Stimulated activated CD8-positive, alpha-beta memory T cell treated with anti-CD3 and anti-CD28 coated beads, Interleukin-4, amount 100 ng/mL, for 4 hours (primary cell): ENCODE results near the gene GNAQ.
"Not testable (repeated sequence)": the region's sequence is repeated elsewhere in the genome, so short reads cannot be mapped to it uniquely, and the experiment has no call there.

ENCODE experiments used
- DNase-seq, 2 donors: peaks; one replicate each; pipeline ENCODE4 v3.0.0-alpha.2; 2020; ENCODE audit warnings: low read depth in 2 of 2, low spot score in 1 of 2

GNAQ gene

DNA sequence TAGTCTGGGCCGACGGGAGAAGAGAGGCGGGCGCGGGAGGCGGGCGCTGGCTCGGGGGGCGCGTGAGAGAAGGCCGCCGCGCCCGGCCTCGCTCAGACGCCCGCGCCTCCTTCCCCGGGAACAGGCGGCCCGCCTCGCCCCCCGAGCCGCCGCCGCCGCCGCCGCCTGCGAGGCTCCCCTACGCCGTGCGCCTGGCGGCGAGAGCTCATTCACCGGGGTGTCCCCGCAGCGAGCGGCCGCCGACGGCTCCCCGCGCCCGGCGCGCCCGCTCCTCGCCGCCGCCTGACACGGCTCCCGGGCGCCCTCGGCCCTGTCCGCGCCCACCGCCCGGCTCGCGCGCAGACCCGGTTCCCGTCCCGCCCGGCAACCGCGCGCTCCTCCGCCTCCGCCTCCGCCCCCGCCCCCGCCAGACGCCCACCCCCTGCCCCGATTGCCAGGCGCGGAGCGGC, at the start of gene GNAQ:
Gene GNAQ (minus strand): TSS at position 368 of the 449 bp plus-strand sequence. CDS start 576 bp downstream, outside the sequence.
- DNase-seq, result no peak

- DNase-seq, result no peak
These were observed 43.0 kb upstream of the GNAQ start for GRCh38 chr9:78074385-78075291.

GRCh38 chr9:78073722-78074121, 42.1 kb upstream of the GNAQ start:
- DNase-seq, result no peak

- DNase-seq, result no peak
These were observed 41.1 kb upstream of the GNAQ start for GRCh38 chr9:78072586-78073199.

DNA sequence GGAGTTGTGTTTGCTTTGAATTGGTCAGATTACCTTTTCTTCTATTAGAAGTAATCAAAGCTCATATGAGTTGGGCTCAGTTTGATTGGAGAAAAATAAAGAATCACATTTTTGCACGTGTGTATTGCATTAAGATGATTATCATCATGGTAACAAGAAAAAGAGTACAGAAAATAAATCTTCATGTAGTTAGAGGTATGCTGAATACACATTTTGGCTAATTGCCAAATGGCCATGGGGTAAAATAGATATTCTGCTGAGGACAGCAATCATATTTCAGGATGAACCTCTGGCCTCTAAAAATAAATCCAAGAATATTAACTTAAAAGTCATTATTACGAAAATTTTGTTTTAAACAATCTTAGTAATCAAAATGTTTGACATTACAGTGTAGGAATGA, 38.9 kb upstream of the GNAQ start:
- no peak for DNase-seq

GRCh38 chr9:78064075-78064474, 32.5 kb upstream of the GNAQ start:
- no peak for DNase-seq

GRCh38 chr9:78062710-78063109, 31.1 kb upstream of the GNAQ start:
- DNase-seq, result no peak

DNA sequence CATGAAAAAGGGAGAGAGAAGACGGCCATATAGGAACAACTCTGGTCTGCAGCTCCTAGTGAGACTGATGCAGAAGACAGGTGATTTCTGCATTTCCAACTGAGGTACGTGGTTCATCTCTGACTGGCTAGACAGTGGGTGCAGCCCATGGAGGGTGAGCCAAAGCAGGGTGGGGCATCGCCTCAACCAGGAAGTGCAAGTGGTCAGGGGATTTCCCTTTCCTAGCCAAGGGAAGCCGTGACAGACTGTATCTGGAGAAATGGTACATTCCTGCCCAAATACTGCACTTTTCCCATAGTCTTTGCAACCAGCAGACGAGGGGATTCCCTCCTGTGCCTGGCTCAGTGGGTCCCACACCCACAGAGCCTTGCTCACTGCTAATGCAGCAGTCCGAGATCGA, 22.6 kb upstream of the GNAQ start:
- not testable (repeated sequence) for DNase-seq

- no peak for DNase-seq
These were observed 22.0 kb upstream of the GNAQ start for GRCh38 chr9:78053627-78054026.

- DNase-seq, result no peak
These were observed 18.8 kb upstream of the GNAQ start for GRCh38 chr9:78050421-78050820.

GRCh38 chr9:78049484-78049883, 17.9 kb upstream of the GNAQ start:
- no peak for DNase-seq

DNA sequence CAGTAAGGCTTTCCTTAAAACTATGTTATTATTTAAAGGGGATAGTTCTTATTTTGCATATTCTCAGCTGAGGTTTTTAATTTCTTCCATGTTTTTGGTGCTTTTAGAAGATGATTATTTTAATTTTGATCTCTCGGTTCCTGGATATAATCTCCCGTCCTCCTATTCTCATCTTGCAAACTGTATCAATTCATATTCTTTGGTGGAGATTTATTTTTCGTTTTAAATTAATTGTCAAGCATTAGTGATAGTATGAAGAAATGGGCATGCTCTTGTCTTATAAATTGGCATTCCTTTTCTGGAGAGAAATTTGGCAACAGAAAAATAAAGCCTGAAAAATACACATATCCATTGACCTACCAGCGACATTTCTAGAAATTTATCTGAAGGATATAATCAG, 15.5 kb upstream of the GNAQ start:
- DNase-seq, result no peak

DNA sequence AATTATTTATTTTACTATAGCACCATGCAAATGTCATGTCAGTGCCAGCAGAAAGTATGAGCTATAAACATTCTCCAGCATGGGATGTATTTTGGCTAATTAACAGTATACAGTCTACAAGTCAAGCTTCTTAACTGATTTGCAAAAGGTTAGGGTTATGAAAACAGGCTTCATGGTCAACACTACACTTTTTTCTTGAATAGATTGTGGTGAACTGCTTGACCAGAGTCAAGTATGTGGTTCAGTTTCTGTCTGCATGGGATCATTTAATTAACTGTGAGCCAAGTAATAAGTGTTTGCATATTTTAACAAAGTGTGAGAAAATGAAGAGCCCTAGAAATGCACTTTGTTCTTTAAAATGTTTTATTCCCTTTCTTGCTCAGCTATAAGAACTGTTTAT, 14.5 kb upstream of the GNAQ start:
- DNase-seq, result no peak

GRCh38 chr9:78044886-78045285, 13.3 kb upstream of the GNAQ start:
- DNase-seq, result no peak

DNA sequence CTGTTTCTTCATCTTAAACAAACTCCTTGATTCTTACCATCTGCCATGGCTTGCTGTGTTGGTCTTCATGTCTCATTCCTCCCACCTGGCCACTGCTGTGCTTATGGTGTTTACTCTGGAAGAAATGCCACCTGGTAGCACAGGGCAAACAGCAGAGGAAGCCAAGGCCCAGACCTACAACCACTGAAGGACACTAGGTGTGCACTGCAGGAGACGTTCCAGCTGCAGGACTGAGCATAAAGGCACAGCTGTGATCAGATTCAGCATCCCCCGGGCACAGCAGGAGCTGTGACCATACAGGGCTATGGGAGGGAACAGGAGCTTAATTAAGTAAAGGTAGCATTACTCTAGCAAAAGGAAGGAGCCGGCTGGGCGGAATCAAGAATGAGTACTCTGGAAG, 12.6 kb upstream of the GNAQ start:
- no peak for DNase-seq

GRCh38 chr9:78041971-78042370, 10.4 kb upstream of the GNAQ start:
- DNase-seq, result no peak

- no peak for DNase-seq
These were observed 9.1 kb upstream of the GNAQ start for GRCh38 chr9:78040726-78041125.

DNA sequence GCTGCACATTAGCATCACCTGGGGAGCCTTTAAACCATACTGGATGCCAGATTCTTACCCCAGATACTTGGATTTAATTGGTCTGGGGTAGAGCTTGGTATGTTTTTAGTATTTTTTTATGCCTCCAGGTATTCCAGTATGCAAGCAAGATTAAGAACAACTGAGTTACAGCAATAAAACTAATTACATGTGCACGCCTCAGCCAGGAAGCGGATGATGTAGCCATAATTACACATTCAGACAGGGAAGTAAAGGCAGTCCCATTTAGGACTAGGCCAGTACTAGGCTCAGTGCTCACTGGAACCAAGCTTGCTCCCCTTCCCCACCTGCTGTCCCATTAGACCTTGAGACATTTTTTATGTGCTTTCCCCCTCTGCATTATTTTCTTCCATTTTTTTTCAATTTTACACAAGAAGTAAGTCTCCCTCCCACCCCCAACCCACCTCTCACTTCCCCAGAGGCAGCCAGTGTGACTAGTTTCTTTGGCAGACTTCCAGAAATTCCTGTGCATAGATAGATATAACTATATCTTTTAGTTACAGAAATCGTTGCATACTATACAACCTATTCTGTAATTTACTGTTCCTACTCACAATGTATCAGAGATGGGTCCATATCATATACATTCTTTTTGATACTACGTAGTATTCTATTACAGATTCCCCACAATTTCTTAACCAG, 7.1 kb upstream of the GNAQ start:
- no peak for DNase-seq

GRCh38 chr9:78035383-78035993, 3.9 kb upstream of the GNAQ start:
- peak in 1 of 2 donors; percentile 15 for DNase-seq

DNA sequence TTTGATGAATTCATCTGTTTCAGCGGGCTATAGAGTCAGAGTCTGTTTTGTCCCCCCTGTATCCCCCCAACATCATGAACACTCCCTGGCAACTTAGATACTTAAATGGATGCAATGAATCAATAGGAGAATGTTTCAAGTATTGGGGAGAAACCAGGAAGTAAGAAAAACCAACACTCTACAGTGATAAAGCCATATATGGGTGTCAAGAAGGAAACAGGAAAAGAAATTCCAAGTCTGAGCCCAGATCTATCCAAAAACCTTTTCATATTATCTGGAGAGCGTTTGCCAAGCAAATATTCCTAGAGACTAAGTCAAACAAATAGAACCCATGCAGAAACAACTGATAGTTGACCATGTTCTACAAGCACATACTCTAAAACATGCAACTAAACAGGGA, 2.3 kb upstream of the GNAQ start:
- DNase-seq, result no peak

GRCh38 chr9:78032730-78033457, 1.3 kb upstream of the GNAQ start:
- DNase-seq, result no peak
